DND-41 (cell line): ENCODE measurements around the gene TSPAN11.
"Not testable (repeated sequence)": the region's sequence is repeated elsewhere in the genome, so short reads cannot be mapped to it uniquely, and the experiment has no call there.

ENCODE experiments used
- ATAC-seq: fragments of 200-7000 bp; cut with Tn5 transposase; 3 replicates; pipeline ENCODE4 v1.9.1; 2021; ENCODE audit warnings: low read depth; ENCODE audit not compliant: insufficient read depth
- DNase-seq: peaks from one replicate; pipeline ENCODE4 v3.0.0-alpha.2; 2020
- H2AFZ ChIP-seq: 2 replicates; pipeline ENCODE4 v1.6.0; 2012; ENCODE audit warnings: low read depth, low read length
- H3K27ac ChIP-seq: 2 replicates; pipeline ENCODE4 v1.5.1; 2012; ENCODE audit warnings: low read length, inconsistent platforms
- H3K27me3 ChIP-seq: fragments of 200-600 bp; sonication (generic); 2 replicates; pipeline ENCODE4 v1.6.0; 2012; ENCODE audit warnings: low read length, mild to moderate bottlenecking, inconsistent platforms; ENCODE audit not compliant: insufficient read depth, poor library complexity
- H3K36me3 ChIP-seq: 2 replicates; pipeline ENCODE4 v1.5.1; 2012; ENCODE audit warnings: low read length, inconsistent platforms; ENCODE audit not compliant: insufficient read depth
- H3K4me1 ChIP-seq: 2 replicates; pipeline ENCODE4 v1.5.1; 2012; ENCODE audit warnings: mild to moderate bottlenecking, low read length; ENCODE audit not compliant: insufficient read depth
- H3K4me2 ChIP-seq: 2 replicates; pipeline ENCODE4 v1.6.0; 2012; ENCODE audit warnings: mild to moderate bottlenecking, moderate library complexity, low read length, inconsistent platforms; ENCODE audit not compliant: insufficient read depth
- H3K4me3 ChIP-seq, 2 experiments: fragments of 200-600 bp in 1 of 2; shearing (Covaris generic) in 1 of 2; 2 replicates each; pipeline ENCODE4 v1.5.1; 2012 to 2016; ENCODE audit warnings: inconsistent platforms in 2 of 2, low read length in 2 of 2, mild to moderate bottlenecking in 2 of 2, low read depth in 1 of 2, moderate library complexity in 1 of 2
- H3K79me2 ChIP-seq: 2 replicates; pipeline ENCODE4 v1.6.0; 2012; ENCODE audit warnings: low read length, inconsistent platforms; ENCODE audit not compliant: insufficient read depth
- H3K9ac ChIP-seq: 2 replicates; pipeline ENCODE4 v1.6.0; 2012; ENCODE audit warnings: low read depth, mild to moderate bottlenecking, inconsistent platforms, low read length, moderate library complexity
- H3K9me3 ChIP-seq: 2 replicates; pipeline ENCODE4 v1.5.1; 2012; ENCODE audit warnings: low read length, moderate library complexity, mild to moderate bottlenecking, inconsistent platforms; ENCODE audit not compliant: insufficient read depth, severe bottlenecking
- H4K20me1 ChIP-seq: 2 replicates; pipeline ENCODE4 v1.6.0; 2012; ENCODE audit warnings: low read length; ENCODE audit not compliant: insufficient read depth
- CTCF ChIP-seq: IDR thresholded peaks from 2 replicates; pipeline ENCODE4 v1.5.1; 2012; ENCODE audit warnings: borderline replicate concordance, low read length, moderate library complexity, mild to moderate bottlenecking; ENCODE audit not compliant: poor library complexity, severe bottlenecking; ENCODE audit errors: extremely low read depth
- EZH2 ChIP-seq: IDR thresholded peaks from 3 replicates; pipeline ENCODE4 v1.6.1; 2012; ENCODE audit warnings: borderline replicate concordance, low read depth, mild to moderate bottlenecking, moderate library complexity, low read length, inconsistent platforms; ENCODE audit not compliant: severe bottlenecking

TSPAN11 gene

DNA sequence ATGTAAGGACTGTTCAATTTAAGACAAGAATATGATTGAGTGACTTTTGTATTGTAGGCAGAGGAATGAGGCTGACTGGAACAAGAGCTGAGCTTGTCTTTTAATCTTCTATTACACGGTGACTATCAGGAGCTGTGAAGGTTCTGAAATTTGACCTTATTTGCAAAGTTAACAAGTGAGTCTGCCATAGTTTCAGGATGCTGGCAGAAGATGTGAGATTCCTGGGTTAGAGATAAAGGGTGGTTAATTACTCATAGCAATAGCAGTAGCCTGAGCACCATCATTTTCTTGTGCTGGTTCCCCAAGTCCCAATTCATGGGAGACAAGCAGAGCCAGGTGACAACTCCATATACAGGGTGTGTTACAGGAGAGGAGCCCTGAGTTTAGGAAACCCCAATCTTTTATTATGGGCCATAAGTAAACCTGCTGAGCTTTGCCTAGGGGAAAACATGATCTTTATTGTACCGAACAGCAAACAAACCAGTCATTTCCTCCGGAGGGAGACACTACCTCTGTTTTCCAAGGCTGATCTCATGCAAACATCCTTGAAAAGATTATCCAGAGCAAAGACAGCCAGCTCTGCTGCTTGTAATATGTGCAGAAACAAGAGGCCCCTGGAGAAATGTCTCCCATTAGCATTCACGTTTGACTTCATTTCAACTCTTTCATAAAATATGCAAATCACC is 95.4 kb downstream of the TSPAN11 start:
- H3K9ac ChIP-seq: no peak overlapping the region
- no peaks in the 10 kb centered on the region for H3K9me3 ChIP-seq
- ATAC-seq (no peak), DNase-seq (no peak)
- no peak for TF ChIP-seq EZH2
- TF ChIP-seq CTCF: no peak
- H3K27ac ChIP-seq: no peak overlapping the region
- no peaks in the 10 kb centered on the region for H3K4me1 ChIP-seq
- H2AFZ ChIP-seq: no peak overlapping the region
- no peaks in the 10 kb centered on the region for H4K20me1 ChIP-seq
- no peak overlapping the region for H3K4me2 ChIP-seq
- H3K79me2 ChIP-seq: no peaks in the 10 kb centered on the region
- no peaks in the 10 kb centered on the region for H3K36me3 ChIP-seq
- H3K4me3 ChIP-seq: no peak overlapping the region
- H3K27me3 ChIP-seq: peaks cover 4% of the 10 kb centered on the region

DNA sequence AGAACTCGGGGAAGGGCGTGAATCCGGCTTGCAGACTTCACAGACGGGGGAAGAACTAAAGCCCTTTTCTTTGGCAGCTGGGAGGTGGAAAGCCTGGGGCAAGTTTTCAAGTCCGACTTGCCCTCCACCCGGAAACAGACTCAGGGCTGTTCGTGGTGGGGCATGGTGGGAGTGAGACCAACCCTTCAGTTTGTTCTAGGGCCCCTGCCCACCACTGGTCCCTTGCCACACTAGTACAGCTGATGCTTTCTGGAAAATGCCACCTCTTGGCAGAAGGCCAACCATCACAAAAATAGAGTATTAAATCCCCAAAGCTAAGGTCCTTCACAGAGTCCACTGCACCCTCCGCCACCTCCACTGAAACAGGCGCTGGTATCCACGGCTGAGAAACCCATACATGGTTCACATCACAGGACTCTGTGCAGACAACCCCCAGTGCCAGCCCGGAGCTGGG is 96.8 kb downstream of the TSPAN11 start:
- H3K9ac ChIP-seq: no peak overlapping the region
- no peak for DNase-seq
- no peaks in the 10 kb centered on the region for H4K20me1 ChIP-seq
- H3K4me2 ChIP-seq: no peak overlapping the region
- peaks cover 4% of the 10 kb centered on the region for H3K27me3 ChIP-seq
- no peak overlapping the region for H3K4me3 ChIP-seq
- no peaks in the 10 kb centered on the region for H3K36me3 ChIP-seq
- no peaks in the 10 kb centered on the region for H3K9me3 ChIP-seq
- no peak overlapping the region for H2AFZ ChIP-seq
- no peak for ATAC-seq
- no peak for TF ChIP-seq CTCF
- no peak for TF ChIP-seq EZH2
- H3K27ac ChIP-seq: no peak overlapping the region
- H3K4me1 ChIP-seq: no peaks in the 10 kb centered on the region
- H3K79me2 ChIP-seq: no peaks in the 10 kb centered on the region

DNA sequence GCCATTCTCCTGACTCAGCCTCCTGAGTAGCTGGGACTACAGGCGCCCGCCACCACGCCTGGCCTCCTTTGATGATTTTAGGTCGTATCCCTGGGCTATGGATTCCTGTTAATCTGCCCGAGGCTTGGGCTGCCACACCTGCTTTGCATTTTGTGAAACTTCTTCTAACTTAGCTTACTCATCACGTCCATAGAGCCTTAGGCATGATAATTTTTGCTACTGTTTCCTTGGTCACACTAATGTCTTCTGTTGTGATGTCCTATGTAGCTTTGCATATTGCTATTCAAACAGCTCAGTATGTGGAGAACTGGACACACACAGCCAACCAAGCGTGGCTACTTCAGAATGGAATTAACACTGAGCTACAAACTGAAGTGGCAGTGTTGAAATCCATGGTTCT is 99.7 kb downstream of the TSPAN11 start:
- Histone ChIP-seq H2AFZ (no peak overlapping the region), H3K9ac (no peak overlapping the region), H3K27ac (no peak overlapping the region), H3K4me3 (no peak overlapping the region), H3K79me2 (no peaks in the 10 kb centered on the region), H3K4me2 (no peak overlapping the region), H3K9me3 (no peaks in the 10 kb centered on the region), H4K20me1 (no peaks in the 10 kb centered on the region), H3K36me3 (no peaks in the 10 kb centered on the region), H3K27me3 (peaks cover 4% of the 10 kb centered on the region), H3K4me1 (no peaks in the 10 kb centered on the region)
- TF ChIP-seq CTCF (no peak), EZH2 (no peak)
- ATAC-seq: no peak
- DNase-seq: no peak

- not testable (repeated sequence) for H3K4me2 ChIP-seq, H3K27ac ChIP-seq, H3K36me3 ChIP-seq, H3K79me2 ChIP-seq, H3K4me3 ChIP-seq, H3K9me3 ChIP-seq, ATAC-seq, H3K4me1 ChIP-seq, DNase-seq, H3K9ac ChIP-seq, H4K20me1 ChIP-seq, H3K27me3 ChIP-seq, H2AFZ ChIP-seq
Observed at GRCh38 chr12:31027006-31027405, 100.5 kb downstream of the TSPAN11 start.
